Keratinocyte (primary cell): ENCODE results near the gene ZNF543.

Source experiments
- CTCF ChIP-seq, 3 experiments: IDR thresholded peaks in 1 of 3; conservative IDR thresholded peaks in 1 of 3; optimal IDR thresholded peaks in 1 of 3; 2 replicates in 2 of 3; 3 replicates in 1 of 3; pipeline versions ENCODE3 to v1.5.1; 2011; ENCODE audit warnings: low read length in 3 of 3, mild to moderate bottlenecking in 3 of 3, moderate library complexity in 2 of 3, control low read depth in 1 of 3, inconsistent platforms in 1 of 3; ENCODE audit not compliant: insufficient read depth in 2 of 3; ENCODE audit errors: extremely low read depth in 1 of 3
- EZH2 ChIP-seq: IDR thresholded peaks from one replicate; pipeline ENCODE4 v1.6.1; 2012; ENCODE audit warnings: inconsistent platforms, mild to moderate bottlenecking, low read length, moderate library complexity

GRCh38 chr19:57324992-57325391 is 4.7 kb downstream of the ZNF543 start:
- TF ChIP-seq CTCF (optimal IDR thresholded peaks at IDR 0.05 in 1 of 3, IDR thresholded peaks at IDR 0.05 in 1 of 3, conservative IDR thresholded peaks at IDR 0.05 in 1 of 3; ENCODE audit: extremely low read depth in 1 of 3, insufficient read depth in 2 of 3, low read length in 3 of 3): no peak
- no peak for TF ChIP-seq EZH2
